Measurements from ENCODE around the gene PSMB7.

GRCh38 chr9:124426361-124426760, 11.1 kb upstream of the PSMB7 start:
- TF ChIP-seq, protein P1, sequence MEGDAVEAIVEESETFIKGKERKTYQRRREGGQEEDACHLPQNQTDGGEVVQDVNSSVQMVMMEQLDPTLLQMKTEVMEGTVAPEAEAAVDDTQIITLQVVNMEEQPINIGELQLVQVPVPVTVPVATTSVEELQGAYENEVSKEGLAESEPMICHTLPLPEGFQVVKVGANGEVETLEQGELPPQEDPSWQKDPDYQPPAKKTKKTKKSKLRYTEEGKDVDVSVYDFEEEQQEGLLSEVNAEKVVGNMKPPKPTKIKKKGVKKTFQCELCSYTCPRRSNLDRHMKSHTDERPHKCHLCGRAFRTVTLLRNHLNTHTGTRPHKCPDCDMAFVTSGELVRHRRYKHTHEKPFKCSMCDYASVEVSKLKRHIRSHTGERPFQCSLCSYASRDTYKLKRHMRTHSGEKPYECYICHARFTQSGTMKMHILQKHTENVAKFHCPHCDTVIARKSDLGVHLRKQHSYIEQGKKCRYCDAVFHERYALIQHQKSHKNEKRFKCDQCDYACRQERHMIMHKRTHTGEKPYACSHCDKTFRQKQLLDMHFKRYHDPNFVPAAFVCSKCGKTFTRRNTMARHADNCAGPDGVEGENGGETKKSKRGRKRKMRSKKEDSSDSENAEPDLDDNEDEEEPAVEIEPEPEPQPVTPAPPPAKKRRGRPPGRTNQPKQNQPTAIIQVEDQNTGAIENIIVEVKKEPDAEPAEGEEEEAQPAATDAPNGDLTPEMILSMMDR (conservative IDR thresholded peaks at IDR 0.05; ENCODE audit: low read length) = no peak
- no peak for TF ChIP-seq EZH2phosphoT487 (IDR thresholded peaks at IDR 0.05; ENCODE audit: borderline replicate concordance)
